ENCODE measurements around the gene FCN2.

The FCN2 gene

GRCh38 chr9:134880484-134881312 lies at the start of gene FCN2:
Gene FCN2, plus strand, starts transcription at chr9:134880810. Its CDS starts 12 bp downstream, at chr9:134880822.
- no peak for DNase-seq

GRCh38 chr9:134830926-134831720 lies 49.5 kb upstream of the FCN2 start:
- no peak for DNase-seq

- DNase-seq, result no peak
Measured at GRCh38 chr9:134832471-134832870, 48.1 kb upstream of the FCN2 start.

GRCh38 chr9:134833294-134833880 lies 47.2 kb upstream of the FCN2 start:
- DNase-seq, result no peak

GRCh38 chr9:134834217-134834956 lies 46.2 kb upstream of the FCN2 start:
- no peak for DNase-seq

GRCh38 chr9:134834957-134835419 lies 45.6 kb upstream of the FCN2 start:
- no peak for DNase-seq

GRCh38 chr9:134835448-134835847 lies 45.2 kb upstream of the FCN2 start:
- DNase-seq, result no peak

GRCh38 chr9:134835987-134836386 lies 44.6 kb upstream of the FCN2 start:
- DNase-seq, result no peak

- no peak for DNase-seq
Measured at GRCh38 chr9:134836406-134836970, 44.1 kb upstream of the FCN2 start.

GRCh38 chr9:134837529-134837928 lies 43.1 kb upstream of the FCN2 start:
- DNase-seq, result no peak

GRCh38 chr9:134838651-134839454 lies 41.8 kb upstream of the FCN2 start:
- DNase-seq, result no peak

- DNase-seq, result no peak
Measured at GRCh38 chr9:134839455-134840125, 41.0 kb upstream of the FCN2 start.

- no peak for DNase-seq
Measured at GRCh38 chr9:134840511-134840910, 40.1 kb upstream of the FCN2 start.

- DNase-seq, result no peak
Measured at GRCh38 chr9:134841180-134841904, 39.3 kb upstream of the FCN2 start.

GRCh38 chr9:134842321-134842720 lies 38.3 kb upstream of the FCN2 start:
- no peak for DNase-seq

- no peak for DNase-seq
Measured at GRCh38 chr9:134843740-134844139, 36.9 kb upstream of the FCN2 start.

- DNase-seq, result no peak
Measured at GRCh38 chr9:134844821-134845220, 35.8 kb upstream of the FCN2 start.

- DNase-seq, result no peak
Measured at GRCh38 chr9:134846187-134846586, 34.4 kb upstream of the FCN2 start.

GRCh38 chr9:134846699-134847098 lies 33.9 kb upstream of the FCN2 start:
- DNase-seq, result no peak

- no peak for DNase-seq
Measured at GRCh38 chr9:134847138-134847537, 33.5 kb upstream of the FCN2 start.

Measured in activated CD4-positive, alpha-beta T cell treated with anti-CD3 and anti-CD28 coated beads, Interleukin-2, amount 50 U/mL, for 16 hours (primary cell).